Colonic mucosa (tissue), 4 donors: ENCODE results near the gene ZNF648. TPM values are rescaled to one million over a fixed set of nuclear protein-coding genes. Genes with fewer than 3 reads are reported as not detected.

ENCODE experiments used
- DNase-seq: peaks from one replicate; pipeline ENCODE4 v3.0.0-alpha.2; 2020
- H3K27ac ChIP-seq: fragments of 200-600 bp; one replicate; pipeline ENCODE4 v1.8.0; 2021
- H3K27me3 ChIP-seq: fragments of 200-600 bp; one replicate; pipeline ENCODE4 v1.8.0; 2021
- H3K36me3 ChIP-seq: fragments of 200-600 bp; one replicate; pipeline ENCODE4 v1.8.0; 2021
- H3K4me1 ChIP-seq: fragments of 200-600 bp; one replicate; pipeline ENCODE4 v1.8.0; 2021; ENCODE audit warnings: mild to moderate bottlenecking
- H3K4me3 ChIP-seq: fragments of 200-600 bp; one replicate; pipeline ENCODE4 v1.8.0; 2021
- H3K9ac ChIP-seq, 2 donors: one replicate each; pipeline ENCODE4 v1.7.0; 2013; ENCODE audit warnings: control low read depth in 2 of 2, low read depth in 2 of 2, low read length in 2 of 2
- H3K9me3 ChIP-seq: fragments of 200-600 bp; one replicate; pipeline ENCODE4 v1.8.0; 2021
- intact Hi-C: fragments of 100-400 bp; cut with DNase I; formaldehyde crosslinking; loops from one replicate; pipeline ENCODE4 v1.14.1; 2022
- total RNA-seq, 2 donors: library from RNA; stranded (reverse); fragmentation: NEBNext Ultra II Directional in 1 of 2; extraction: Animal tissue kit (Norgen Biotek cat#: 25700) in 1 of 2; gene quantifications; one replicate each; pipeline ENCODE4 v1.2.1, GENCODE V29; 2021
- TF ChIP-seq, protein P1 (sequence below): fragments of 200-600 bp; IDR thresholded peaks from one replicate; pipeline ENCODE4 v1.8.0; 2022; ENCODE audit warnings: antibody characterized with exemption, mild to moderate bottlenecking
- donor health status: healthy.
- donor health status: DM: no; HTN: no; CAD: no.
- donor health status: DM: no; HTN: no; CAD: no.

ZNF648 gene
- total RNA-seq, 2 donors from 2014 or later, result 0.07 TPM; not detected in 1

DNA sequence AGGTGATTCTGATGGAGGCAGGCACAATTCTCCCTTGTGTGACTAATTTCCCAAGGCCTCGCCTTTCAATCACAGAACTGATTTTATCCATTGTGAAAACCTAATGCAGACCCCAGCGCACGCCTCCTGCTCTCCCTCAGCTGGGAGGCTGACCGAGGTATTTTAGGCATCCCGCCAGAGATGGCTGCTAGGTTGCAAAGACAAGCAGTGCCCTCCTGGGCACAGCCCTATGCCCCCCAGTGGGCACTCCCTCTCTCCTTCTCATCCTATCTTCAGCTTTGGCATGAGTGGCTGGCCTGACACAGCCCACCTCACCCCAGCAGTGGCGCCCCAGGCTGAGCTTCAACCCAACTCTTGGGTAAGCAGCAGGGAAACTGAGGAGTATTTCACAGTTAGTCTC lies 24.2 kb upstream of the ZNF648 start:
- H3K4me1 ChIP-seq, result no peaks in the 10 kb centered on the region
- H3K27ac ChIP-seq, result no peak overlapping the region
- intact Hi-C loops, result loop anchor here (2.0 to 10.0 kb wide), 4 partner anchors 57 to 697 kb away; no protein-coding TSS in a partner anchor
- H3K4me3 ChIP-seq, result no peak overlapping the region
- TF ChIP-seq, protein P1, sequence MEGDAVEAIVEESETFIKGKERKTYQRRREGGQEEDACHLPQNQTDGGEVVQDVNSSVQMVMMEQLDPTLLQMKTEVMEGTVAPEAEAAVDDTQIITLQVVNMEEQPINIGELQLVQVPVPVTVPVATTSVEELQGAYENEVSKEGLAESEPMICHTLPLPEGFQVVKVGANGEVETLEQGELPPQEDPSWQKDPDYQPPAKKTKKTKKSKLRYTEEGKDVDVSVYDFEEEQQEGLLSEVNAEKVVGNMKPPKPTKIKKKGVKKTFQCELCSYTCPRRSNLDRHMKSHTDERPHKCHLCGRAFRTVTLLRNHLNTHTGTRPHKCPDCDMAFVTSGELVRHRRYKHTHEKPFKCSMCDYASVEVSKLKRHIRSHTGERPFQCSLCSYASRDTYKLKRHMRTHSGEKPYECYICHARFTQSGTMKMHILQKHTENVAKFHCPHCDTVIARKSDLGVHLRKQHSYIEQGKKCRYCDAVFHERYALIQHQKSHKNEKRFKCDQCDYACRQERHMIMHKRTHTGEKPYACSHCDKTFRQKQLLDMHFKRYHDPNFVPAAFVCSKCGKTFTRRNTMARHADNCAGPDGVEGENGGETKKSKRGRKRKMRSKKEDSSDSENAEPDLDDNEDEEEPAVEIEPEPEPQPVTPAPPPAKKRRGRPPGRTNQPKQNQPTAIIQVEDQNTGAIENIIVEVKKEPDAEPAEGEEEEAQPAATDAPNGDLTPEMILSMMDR, result no peak
- no peaks in the 10 kb centered on the region for H3K9me3 ChIP-seq
- no peaks in the 10 kb centered on the region for H3K27me3 ChIP-seq
- no peak overlapping the region for H3K9ac ChIP-seq
- H3K36me3 ChIP-seq, result no peaks in the 10 kb centered on the region
- DNase-seq, result no peak

GRCh38 chr1:182084487-182085316 lies 23.2 kb upstream of the ZNF648 start:
- TF ChIP-seq, protein P1, result peak; percentile 84
- Histone ChIP-seq H3K27ac (no peak overlapping the region), H3K27me3 (no peaks in the 10 kb centered on the region), H3K9ac (peak overlapping the region in 1 of 2 donors; percentile 55), H3K36me3 (no peaks in the 10 kb centered on the region), H3K4me1 (no peaks in the 10 kb centered on the region), H3K4me3 (no peak overlapping the region), H3K9me3 (no peaks in the 10 kb centered on the region)
- peak; percentile 94 for DNase-seq
- intact Hi-C loops, result loop anchor here (2.0 to 10.0 kb wide), 4 partner anchors 58 to 698 kb away; no protein-coding TSS in a partner anchor

- TF ChIP-seq, protein P1, result no peak
- Histone ChIP-seq H3K9me3 (no peaks in the 10 kb centered on the region), H3K9ac (no peak overlapping the region), H3K36me3 (no peaks in the 10 kb centered on the region), H3K4me3 (no peak overlapping the region), H3K4me1 (no peaks in the 10 kb centered on the region), H3K27ac (no peak overlapping the region), H3K27me3 (no peaks in the 10 kb centered on the region)
- peak; percentile 25 for DNase-seq
- intact Hi-C loops, result loop anchor here (2.0 to 10.0 kb wide), 3 partner anchors 59 to 511 kb away; no protein-coding TSS in a partner anchor
Observed at GRCh38 chr1:182083851-182084486, 22.5 kb upstream of the ZNF648 start.

GRCh38 chr1:182080955-182081582 lies 19.6 kb upstream of the ZNF648 start:
- Histone ChIP-seq H3K36me3 (no peaks in the 10 kb centered on the region), H3K27ac (no peak overlapping the region), H3K4me3 (no peak overlapping the region), H3K4me1 (no peaks in the 10 kb centered on the region), H3K9me3 (no peaks in the 10 kb centered on the region), H3K9ac (no peak overlapping the region), H3K27me3 (no peaks in the 10 kb centered on the region)
- intact Hi-C loops, result loop anchor here (10.0 kb wide), 1 partner anchor 514 kb away; no protein-coding TSS in a partner anchor
- TF ChIP-seq, protein P1, result peak; percentile 58
- no peak for DNase-seq

GRCh38 chr1:182080040-182080439 lies 18.5 kb upstream of the ZNF648 start:
- Histone ChIP-seq H3K9ac (no peak overlapping the region), H3K36me3 (no peaks in the 10 kb centered on the region), H3K4me1 (no peaks in the 10 kb centered on the region), H3K27me3 (no peaks in the 10 kb centered on the region), H3K4me3 (no peak overlapping the region), H3K27ac (no peak overlapping the region), H3K9me3 (no peaks in the 10 kb centered on the region)
- TF ChIP-seq, protein P1, result no peak
- DNase-seq, result no peak
- intact Hi-C loops, result loop anchor here (10.0 kb wide), 1 partner anchor 515 kb away; no protein-coding TSS in a partner anchor
